Activated T-helper 17 cell treated with anti-CD3 and anti-CD28 coated beads, Interleukin-2, amount 50 U/mL, for 72 hours (primary cell): ENCODE measurements around the gene TGFB2. TPM values are rescaled to one million over a fixed set of nuclear protein-coding genes. Genes with fewer than 3 reads are reported as not detected.

Source experiments
- ATAC-seq: fragments of 150-1000 bp; cut with Tn5 transposase; replicated peaks from 2 replicates; pipeline ENCODE4 v1.10.0; 2021; ENCODE audit warnings: mild to moderate bottlenecking, moderate library complexity
- H3K27ac Mint-ChIP-seq: one replicate; pipeline ENCODE4 v1.8.0; 2022; ENCODE audit warnings: mixed read lengths
- H3K27me3 Mint-ChIP-seq: one replicate; pipeline ENCODE4 v1.8.0; 2022; ENCODE audit warnings: mixed read lengths
- H3K36me3 Mint-ChIP-seq: one replicate; pipeline ENCODE4 v1.8.0; 2022; ENCODE audit warnings: low read depth, mild to moderate bottlenecking, mixed read lengths
- H3K4me1 Mint-ChIP-seq: one replicate; pipeline ENCODE4 v1.8.0; 2022; ENCODE audit warnings: mixed read lengths
- H3K4me3 Mint-ChIP-seq: one replicate; pipeline ENCODE4 v1.8.0; 2022; ENCODE audit warnings: mild to moderate bottlenecking, mixed read lengths
- H3K9me3 Mint-ChIP-seq: one replicate; pipeline ENCODE4 v1.8.0; 2022; ENCODE audit warnings: mixed read lengths
- total RNA-seq, 2 donors: library from RNA; stranded (reverse); gene quantifications; one replicate each; pipeline ENCODE4 v1.2.3, GENCODE V29; 2022

Gene TGFB2
- total RNA-seq, 2 donors from 2014 or later = not detected

DNA sequence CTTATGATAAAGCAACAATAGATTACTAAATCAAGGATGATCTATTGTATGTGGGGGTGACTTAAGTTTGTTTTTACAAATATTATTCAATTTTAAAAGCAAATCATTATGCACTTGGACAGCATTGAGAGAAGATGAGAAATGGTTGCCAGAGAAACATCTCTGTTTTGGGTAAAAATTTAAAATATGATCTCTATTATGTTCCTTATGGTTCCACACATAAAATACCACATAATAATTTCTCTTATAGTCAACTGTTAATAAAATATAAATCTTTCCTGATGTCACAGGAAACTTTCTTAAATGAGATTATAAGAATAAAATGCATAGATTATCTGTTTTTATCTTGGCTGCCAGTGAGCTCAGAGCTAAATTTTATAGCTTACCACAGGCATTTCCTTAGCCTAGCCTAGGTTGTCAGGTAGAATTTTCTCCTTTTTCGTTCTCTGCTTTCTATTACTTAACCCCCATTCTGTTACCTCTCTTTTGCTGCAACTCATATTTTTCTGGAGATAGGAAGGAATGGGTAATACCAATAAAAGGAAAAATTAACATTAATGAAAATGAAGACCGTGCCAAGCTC is 109.7 kb downstream of the TGFB2 start:
- H3K36me3 Mint-ChIP-seq = no peaks in the 10 kb centered on the region
- no peaks in the 10 kb centered on the region for H3K4me1 Mint-ChIP-seq
- no peak overlapping the region for H3K27ac Mint-ChIP-seq
- H3K9me3 Mint-ChIP-seq = no peaks in the 10 kb centered on the region
- H3K27me3 Mint-ChIP-seq = peaks cover 6% of the 10 kb centered on the region
- H3K4me3 Mint-ChIP-seq = no peak overlapping the region
- ATAC-seq = no peak

DNA sequence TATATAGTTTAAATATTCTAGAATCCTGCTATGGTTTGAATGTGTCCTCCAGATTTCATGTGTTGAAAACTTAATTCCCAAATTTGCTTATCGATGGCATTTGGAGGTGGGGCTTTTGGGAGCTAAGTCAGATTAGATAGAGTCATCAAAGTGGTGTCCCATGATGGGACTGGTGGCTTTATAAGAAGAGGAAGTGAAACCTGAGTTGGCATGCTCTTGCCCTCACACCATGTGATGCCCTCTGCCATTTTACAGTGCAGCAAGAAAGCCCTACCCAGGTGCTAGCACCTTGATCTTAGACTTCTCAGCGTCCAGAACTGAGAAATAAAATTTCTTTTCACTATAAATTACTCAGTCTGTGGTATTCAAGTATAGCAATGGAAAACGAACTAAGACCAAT is 111.3 kb downstream of the TGFB2 start:
- H3K27me3 Mint-ChIP-seq = peaks cover 6% of the 10 kb centered on the region
- ATAC-seq = no peak
- H3K27ac Mint-ChIP-seq = no peak overlapping the region
- no peak overlapping the region for H3K4me3 Mint-ChIP-seq
- H3K36me3 Mint-ChIP-seq = no peaks in the 10 kb centered on the region
- H3K9me3 Mint-ChIP-seq = no peaks in the 10 kb centered on the region
- H3K4me1 Mint-ChIP-seq = no peaks in the 10 kb centered on the region

DNA sequence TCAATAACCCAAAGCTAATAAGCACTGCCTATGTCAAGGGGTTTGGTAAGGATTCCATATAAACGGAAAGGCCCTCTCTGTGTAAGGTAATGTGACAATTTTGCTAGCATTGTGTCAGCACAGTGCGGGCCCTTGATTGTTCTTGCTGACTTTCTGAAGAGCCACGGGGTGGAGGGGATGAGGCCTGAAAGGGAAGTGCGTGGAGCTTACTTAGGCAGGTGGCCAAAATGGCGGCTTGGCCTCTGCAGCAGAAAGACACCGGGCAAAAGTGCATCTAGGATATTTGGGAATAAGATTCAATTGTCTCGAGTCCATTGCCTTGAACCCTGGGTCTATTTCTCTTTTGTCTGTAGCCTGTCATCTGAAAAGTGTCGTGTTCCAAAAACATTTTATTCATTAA is 114.3 kb downstream of the TGFB2 start:
- no peaks in the 10 kb centered on the region for H3K9me3 Mint-ChIP-seq
- H3K27ac Mint-ChIP-seq = no peak overlapping the region
- H3K36me3 Mint-ChIP-seq = no peaks in the 10 kb centered on the region

DNA sequence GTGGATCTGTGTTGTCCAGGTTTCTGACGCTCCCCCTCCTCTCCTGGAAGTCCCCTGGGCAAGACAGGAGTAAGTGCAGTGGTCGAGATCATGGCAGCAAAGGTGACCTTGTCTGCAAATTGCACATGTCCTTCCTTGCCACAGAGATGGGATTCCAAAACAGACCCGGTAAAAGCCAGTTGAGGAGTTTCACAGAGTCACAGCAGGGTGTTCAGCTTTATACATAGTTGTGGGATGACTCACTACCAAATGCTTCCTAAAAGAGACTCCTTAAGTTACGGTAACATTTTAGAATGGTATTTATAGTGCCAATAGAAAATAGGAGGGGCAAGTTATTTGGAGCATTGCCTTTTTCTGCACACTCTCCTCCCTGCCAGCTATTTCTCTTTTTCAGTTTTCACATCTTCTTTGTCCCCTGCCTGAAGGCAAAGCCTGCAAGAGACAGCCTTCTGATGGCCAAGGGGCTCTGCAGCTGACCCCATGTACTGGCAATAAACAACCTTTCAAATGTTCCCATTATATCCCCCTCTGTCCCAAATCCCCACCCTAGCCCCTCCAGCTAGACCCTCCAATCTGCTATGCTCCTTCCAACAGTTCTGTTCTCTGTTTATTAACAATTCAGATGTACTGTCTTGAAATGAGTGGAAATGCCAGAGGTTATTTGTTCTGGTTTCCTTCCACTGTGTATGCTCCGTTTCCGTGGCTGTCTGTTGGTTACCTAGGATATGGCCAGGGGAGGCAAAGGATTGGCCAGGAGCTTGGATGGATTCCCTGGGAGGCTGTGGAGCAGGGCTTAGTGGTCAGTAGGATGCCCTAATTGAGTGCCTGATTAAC is 115.0 kb downstream of the TGFB2 start:
- ATAC-seq = no peak
- Mint-ChIP-seq H3K36me3 (no peaks in the 10 kb centered on the region), H3K9me3 (no peaks in the 10 kb centered on the region), H3K27me3 (peaks cover 14% of the 10 kb centered on the region), H3K4me1 (no peaks in the 10 kb centered on the region), H3K27ac (no peak overlapping the region), H3K4me3 (no peak overlapping the region)

More for the DNA sequence above, 114.3 kb downstream of the TGFB2 start:
- Mint-ChIP-seq H3K4me3 (no peak overlapping the region), H3K27me3 (peaks cover 14% of the 10 kb centered on the region), H3K4me1 (no peaks in the 10 kb centered on the region)
- ATAC-seq = no peak

DNA sequence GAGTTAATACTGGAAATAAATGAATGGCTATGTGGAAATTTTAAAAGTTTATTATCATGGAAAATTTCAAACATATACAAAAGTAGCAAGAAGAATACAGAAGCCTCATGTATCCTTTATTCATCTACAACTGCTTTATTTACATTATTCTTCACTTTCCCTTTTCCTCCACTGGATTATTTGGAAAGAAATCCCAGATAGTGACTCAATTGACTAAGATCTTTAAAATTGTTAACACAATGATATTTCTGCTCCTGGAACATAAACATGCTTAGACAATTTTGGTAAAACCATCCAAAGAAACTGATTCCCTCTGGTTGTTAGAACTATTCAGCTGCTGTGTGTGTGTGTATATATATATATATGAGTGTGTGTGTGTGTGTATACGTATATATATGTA is 116.2 kb downstream of the TGFB2 start:
- Mint-ChIP-seq H3K9me3 (no peaks in the 10 kb centered on the region), H3K4me1 (no peaks in the 10 kb centered on the region), H3K36me3 (no peaks in the 10 kb centered on the region), H3K27ac (no peak overlapping the region), H3K4me3 (no peak overlapping the region), H3K27me3 (peaks cover 15% of the 10 kb centered on the region)
- ATAC-seq = no peak

DNA sequence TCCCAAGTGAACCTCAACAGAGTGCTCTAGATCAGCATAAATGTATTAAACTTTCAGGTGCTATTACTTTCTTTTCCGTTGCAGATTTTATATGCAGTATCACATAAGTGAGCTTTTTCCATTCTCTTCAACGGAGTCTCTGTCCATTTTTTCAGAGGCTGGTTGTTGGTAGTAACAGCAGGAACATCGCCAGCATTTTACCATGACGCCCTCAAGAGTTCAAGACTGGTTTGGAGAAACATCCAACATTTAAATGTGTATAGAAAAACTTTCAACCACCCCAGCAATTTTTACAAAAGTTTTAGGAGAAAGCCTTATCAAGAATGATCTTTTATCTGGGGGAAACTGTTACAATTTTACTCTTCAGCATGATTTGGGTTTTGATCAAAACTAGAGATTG is 117.0 kb downstream of the TGFB2 start:
- no peaks in the 10 kb centered on the region for H3K9me3 Mint-ChIP-seq
- peaks cover 17% of the 10 kb centered on the region for H3K27me3 Mint-ChIP-seq
- H3K27ac Mint-ChIP-seq = no peak overlapping the region
- no peak overlapping the region for H3K4me3 Mint-ChIP-seq
- no peaks in the 10 kb centered on the region for H3K4me1 Mint-ChIP-seq
- no peak for ATAC-seq
- no peaks in the 10 kb centered on the region for H3K36me3 Mint-ChIP-seq

DNA sequence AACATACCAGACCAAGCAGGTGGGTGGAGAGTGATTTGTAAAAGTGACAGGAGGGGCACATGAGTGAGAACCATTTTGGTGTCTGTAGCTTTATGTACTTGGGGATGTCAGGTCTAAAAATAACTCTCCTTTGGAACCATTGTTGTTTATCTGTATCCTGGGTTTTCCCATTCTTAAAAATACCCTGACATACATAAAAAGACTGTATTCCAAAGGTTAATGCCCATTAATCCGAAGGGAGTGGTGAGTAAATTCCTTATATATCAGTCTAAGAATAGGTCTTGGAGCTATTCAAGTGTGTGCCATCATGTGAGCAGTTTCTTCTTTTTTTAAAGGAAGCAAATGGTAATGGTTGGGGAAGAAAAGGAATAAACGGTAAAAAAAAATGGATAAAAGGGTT is 117.5 kb downstream of the TGFB2 start:
- no peak overlapping the region for H3K27ac Mint-ChIP-seq
- H3K9me3 Mint-ChIP-seq = no peaks in the 10 kb centered on the region
- ATAC-seq = no peak
- no peak overlapping the region for H3K4me3 Mint-ChIP-seq
- peaks cover 19% of the 10 kb centered on the region for H3K27me3 Mint-ChIP-seq
- H3K36me3 Mint-ChIP-seq = no peaks in the 10 kb centered on the region
- no peaks in the 10 kb centered on the region for H3K4me1 Mint-ChIP-seq

DNA sequence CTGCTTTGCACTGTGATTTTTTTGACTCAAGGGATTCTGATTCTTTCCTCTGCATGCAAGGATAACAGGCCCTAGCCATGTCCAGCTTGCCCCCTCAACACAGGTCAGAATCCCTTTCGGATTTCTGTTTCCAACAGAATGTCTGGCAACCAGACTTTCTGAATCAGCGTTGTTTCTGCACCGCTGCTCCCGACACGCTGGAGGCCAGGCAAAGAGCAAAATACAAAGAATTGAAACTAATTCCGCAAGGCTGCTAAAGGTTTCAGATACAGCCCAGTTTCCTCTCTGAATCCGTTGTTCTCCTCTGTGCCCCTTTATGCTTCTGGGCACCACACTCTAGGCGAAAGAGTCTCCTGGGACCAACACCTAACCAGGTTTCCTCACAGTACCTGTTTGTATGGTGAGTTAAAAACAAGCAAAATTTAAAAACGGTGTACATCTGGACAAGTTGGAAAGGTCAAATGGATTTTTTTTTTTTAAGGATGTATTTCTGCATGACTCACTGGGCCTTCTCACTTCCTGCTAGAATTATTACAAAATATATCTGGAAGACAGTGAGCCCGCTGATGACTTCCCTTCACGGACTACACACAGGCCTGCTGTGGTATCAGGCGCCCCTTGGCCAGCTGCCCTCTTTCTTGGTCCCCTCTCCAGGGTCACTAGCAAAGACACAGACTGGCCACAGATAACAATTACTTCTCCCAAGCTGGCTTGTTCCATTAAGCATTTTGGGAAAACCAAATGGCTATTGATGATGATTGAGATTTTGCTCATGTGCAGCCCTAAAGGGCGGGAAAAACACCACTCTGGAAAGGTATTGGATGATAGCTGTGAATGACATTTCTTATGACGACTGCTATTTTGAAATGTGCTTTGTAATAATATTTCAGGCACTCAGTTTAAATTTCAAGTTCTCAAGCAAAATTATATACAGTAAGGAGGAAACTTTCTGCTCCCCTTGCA is 118.3 kb downstream of the TGFB2 start:
- Mint-ChIP-seq H3K4me3 (no peak overlapping the region), H3K9me3 (no peaks in the 10 kb centered on the region)

DNA sequence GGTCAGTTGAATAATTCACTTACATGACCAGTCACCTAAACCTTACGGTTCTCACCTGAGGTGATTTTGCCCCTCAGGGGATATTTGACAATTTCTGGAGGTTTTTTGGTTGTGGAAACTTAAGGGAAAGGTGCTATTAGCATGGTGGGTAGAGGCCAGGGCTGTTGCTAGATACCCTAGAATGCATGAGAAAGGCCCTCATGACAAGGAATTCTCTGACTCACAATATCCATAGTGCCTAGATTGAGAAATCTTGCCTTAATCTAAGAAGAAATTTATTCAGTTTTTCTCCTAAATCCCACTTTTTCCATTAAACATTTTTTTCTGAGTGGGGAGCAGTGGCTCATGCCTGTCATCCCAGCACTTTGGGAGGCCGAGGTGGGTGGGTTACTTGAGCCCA is 119.7 kb downstream of the TGFB2 start:
- Mint-ChIP-seq H3K4me3 (no peak overlapping the region), H3K27ac (no peak overlapping the region), H3K36me3 (no peaks in the 10 kb centered on the region), H3K27me3 (peaks cover 24% of the 10 kb centered on the region), H3K4me1 (no peaks in the 10 kb centered on the region), H3K9me3 (no peaks in the 10 kb centered on the region)
- ATAC-seq = no peak

More for the DNA sequence above, 118.3 kb downstream of the TGFB2 start:
- H3K36me3 Mint-ChIP-seq = no peaks in the 10 kb centered on the region
- H3K27me3 Mint-ChIP-seq = peaks cover 20% of the 10 kb centered on the region
- no peak overlapping the region for H3K27ac Mint-ChIP-seq
- ATAC-seq = no peak
- no peaks in the 10 kb centered on the region for H3K4me1 Mint-ChIP-seq

DNA sequence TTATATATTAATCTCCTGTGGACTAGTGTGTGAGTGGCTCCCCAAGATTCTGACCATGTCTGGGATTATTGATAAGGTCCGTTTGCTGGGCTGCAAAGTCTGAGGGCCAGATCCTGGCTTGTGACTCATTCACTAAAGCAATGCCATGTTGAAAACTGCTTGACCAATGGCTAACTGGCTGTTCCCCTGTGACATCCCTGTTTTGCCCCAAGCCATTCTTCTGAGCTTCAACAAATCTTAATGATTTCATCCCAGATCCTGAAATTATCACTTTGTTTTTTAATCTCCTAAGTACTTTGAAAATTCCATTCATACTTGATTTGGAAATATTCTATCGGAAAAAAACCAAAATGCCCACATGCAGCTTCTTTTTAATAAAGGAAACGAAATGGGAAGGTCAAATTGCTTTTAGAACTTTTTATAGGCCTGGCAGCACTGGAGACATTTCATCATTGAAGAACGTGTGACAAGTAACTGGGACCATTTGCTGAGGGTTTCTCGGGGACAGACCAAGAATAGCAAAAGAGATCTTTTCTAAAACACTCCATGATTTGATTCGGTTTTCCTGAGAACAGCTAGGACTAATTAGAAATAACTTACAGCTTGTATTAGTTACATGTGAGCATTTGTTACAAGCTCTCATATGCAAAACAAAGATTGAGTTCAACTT is 121.3 kb downstream of the TGFB2 start:
- Mint-ChIP-seq H3K36me3 (no peaks in the 10 kb centered on the region), H3K9me3 (no peaks in the 10 kb centered on the region), H3K4me1 (no peaks in the 10 kb centered on the region), H3K27ac (no peak overlapping the region), H3K4me3 (no peak overlapping the region), H3K27me3 (peaks cover 24% of the 10 kb centered on the region)
- ATAC-seq = no peak

DNA sequence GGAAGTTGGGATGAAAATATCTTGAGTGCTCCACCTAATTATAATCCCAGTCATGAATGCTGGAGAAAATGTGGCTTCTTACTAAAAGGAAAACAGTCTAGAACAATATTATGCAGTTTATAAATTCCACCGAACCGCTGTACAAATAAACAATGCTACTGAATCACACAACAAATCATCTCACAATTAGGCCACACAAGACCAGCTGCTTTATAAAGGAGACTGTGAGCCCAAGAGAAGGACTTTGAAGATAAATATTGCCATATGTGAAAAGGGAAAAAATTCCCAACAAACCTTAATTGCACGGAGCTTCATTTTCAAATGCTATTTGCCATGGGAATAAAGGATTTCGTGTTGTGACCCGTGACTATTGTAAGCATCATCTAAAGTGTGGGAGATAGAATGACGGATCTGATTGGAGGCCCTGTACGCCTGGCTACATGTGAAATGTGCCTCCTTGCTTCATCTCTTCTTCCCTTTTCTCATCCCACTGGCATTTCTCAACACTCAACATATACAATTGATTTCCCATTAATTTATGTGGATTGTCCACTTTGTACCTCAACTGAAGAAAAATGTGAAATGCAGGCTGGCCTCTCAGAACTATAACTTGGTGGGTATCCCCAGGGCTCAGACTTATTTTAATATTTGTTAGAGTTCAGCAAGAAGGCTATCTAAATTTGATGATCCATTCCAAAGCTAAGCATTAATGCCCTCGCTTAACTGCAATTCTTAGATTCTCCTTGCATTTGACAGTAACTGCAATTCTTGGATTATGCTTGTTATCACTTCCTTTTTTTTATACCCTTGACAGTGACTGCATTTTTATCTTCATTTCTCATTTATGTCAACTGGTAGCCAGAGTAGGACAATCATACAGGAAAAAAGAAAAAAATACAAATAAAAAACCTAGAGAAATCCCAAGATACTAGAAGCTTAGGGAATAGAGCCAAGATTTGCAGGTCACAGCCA is 122.3 kb downstream of the TGFB2 start:
- H3K9me3 Mint-ChIP-seq = no peaks in the 10 kb centered on the region
- no peak overlapping the region for H3K27ac Mint-ChIP-seq
- no peak overlapping the region for H3K4me3 Mint-ChIP-seq
- no peaks in the 10 kb centered on the region for H3K4me1 Mint-ChIP-seq
- no peak for ATAC-seq
- H3K27me3 Mint-ChIP-seq = peaks cover 22% of the 10 kb centered on the region
- H3K36me3 Mint-ChIP-seq = no peaks in the 10 kb centered on the region

DNA sequence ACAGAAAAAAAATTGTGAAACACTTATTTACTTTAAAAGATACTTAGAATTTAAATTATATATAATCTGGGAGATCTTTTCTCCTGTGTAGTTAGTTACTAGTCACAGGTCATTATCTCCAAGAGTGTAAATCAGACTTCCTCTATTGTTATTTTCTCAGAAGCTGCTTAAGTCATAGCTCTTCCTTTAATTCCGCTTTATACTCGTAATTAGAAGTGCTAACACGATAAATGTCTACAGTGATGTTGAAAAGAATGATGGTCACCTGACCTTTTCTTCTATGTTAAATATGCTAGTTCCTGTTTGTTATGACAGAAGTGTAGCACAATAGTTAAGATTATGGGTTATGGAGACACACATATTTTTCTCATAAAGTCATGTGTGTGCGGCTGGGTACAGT is 123.6 kb downstream of the TGFB2 start:
- no peak for ATAC-seq
- H3K9me3 Mint-ChIP-seq = no peaks in the 10 kb centered on the region
- no peaks in the 10 kb centered on the region for H3K36me3 Mint-ChIP-seq
- H3K4me1 Mint-ChIP-seq = no peaks in the 10 kb centered on the region
- H3K4me3 Mint-ChIP-seq = no peak overlapping the region
- peaks cover 16% of the 10 kb centered on the region for H3K27me3 Mint-ChIP-seq
- H3K27ac Mint-ChIP-seq = no peak overlapping the region

DNA sequence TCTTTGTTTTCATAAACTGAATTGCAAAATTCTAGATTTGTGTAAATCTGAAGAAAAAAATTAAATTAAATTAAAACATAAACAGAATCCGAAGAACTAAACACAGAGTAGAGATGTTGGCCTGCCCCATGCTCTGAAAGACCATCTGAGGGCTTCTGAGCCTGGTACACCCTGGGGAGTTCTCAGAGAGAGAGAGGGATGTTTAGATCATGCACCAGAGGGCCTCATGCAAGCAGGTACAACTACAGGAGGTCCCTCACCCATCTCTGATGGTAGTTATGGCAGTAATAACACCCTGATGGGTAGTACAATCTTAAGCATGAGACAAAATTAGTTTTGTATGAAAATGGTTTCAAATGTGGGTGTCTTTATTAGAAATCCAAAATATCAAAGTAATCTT is 127.7 kb downstream of the TGFB2 start:
- Mint-ChIP-seq H3K4me1 (peaks cover 7% of the 10 kb centered on the region), H3K27me3 (peaks cover 10% of the 10 kb centered on the region), H3K4me3 (no peak overlapping the region), H3K36me3 (no peaks in the 10 kb centered on the region), H3K9me3 (no peaks in the 10 kb centered on the region), H3K27ac (no peak overlapping the region)
- no peak for ATAC-seq
